Prostate gland (tissue), 2 donors: ENCODE results near the gene SRD5A1.

Experiments
- POLR2A ChIP-seq: fragments of 450-650 bp; IDR thresholded peaks from one replicate; pipeline ENCODE4 v1.6.1; 2016; ENCODE audit warnings: antibody characterized with exemption, mild to moderate bottlenecking
- POLR2AphosphoS5 ChIP-seq: sonication (generic); formaldehyde crosslinking; IDR thresholded peaks from one replicate; pipeline ENCODE4 v1.6.1; 2017; ENCODE audit warnings: antibody characterized with exemption
- TF ChIP-seq, protein P1 (sequence below), 4 experiments: fragments of 200-600 bp in 2 of 4; fragments of 450-650 bp in 2 of 4; sonication (generic) in 2 of 4; IDR thresholded peaks; 1 replicate in 3 of 4; 2 replicates in 1 of 4; pipeline ENCODE4 v1.5.1; 2016 to 2019; ENCODE audit warnings: antibody characterized with exemption in 4 of 4, mild to moderate bottlenecking in 2 of 4, moderate library complexity in 2 of 4

GRCh38 chr5:6673031-6673430, 39.8 kb downstream of the SRD5A1 start:
- TF ChIP-seq, protein P1, sequence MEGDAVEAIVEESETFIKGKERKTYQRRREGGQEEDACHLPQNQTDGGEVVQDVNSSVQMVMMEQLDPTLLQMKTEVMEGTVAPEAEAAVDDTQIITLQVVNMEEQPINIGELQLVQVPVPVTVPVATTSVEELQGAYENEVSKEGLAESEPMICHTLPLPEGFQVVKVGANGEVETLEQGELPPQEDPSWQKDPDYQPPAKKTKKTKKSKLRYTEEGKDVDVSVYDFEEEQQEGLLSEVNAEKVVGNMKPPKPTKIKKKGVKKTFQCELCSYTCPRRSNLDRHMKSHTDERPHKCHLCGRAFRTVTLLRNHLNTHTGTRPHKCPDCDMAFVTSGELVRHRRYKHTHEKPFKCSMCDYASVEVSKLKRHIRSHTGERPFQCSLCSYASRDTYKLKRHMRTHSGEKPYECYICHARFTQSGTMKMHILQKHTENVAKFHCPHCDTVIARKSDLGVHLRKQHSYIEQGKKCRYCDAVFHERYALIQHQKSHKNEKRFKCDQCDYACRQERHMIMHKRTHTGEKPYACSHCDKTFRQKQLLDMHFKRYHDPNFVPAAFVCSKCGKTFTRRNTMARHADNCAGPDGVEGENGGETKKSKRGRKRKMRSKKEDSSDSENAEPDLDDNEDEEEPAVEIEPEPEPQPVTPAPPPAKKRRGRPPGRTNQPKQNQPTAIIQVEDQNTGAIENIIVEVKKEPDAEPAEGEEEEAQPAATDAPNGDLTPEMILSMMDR (IDR thresholded peaks at IDR 0.05), result no peak
- TF ChIP-seq POLR2A (no peak), POLR2AphosphoS5 (no peak)
